Nephron (organoid): ENCODE data around the gene TAX1BP3.

Source experiments
- H3K27ac Mint-ChIP-seq, 3 experiments: 2 replicates each; pipeline ENCODE4 v1.8.0; 2020; ENCODE audit warnings: mixed read lengths in 3 of 3, mild to moderate bottlenecking in 2 of 3, moderate library complexity in 1 of 3
- H3K27me3 Mint-ChIP-seq: 2 replicates; pipeline ENCODE4 v1.8.0; 2021; ENCODE audit warnings: low read depth, mild to moderate bottlenecking, moderate library complexity, mixed read lengths
- H3K36me3 Mint-ChIP-seq: 2 replicates; pipeline ENCODE4 v1.8.0; 2020; ENCODE audit warnings: low read depth, mixed read lengths
- H3K4me1 Mint-ChIP-seq: 2 replicates; pipeline ENCODE4 v1.8.0; 2020; ENCODE audit warnings: mixed read lengths
- H3K4me3 Mint-ChIP-seq, 3 experiments: 2 replicates each; pipeline ENCODE4 v1.8.0; 2020; ENCODE audit warnings: mild to moderate bottlenecking in 3 of 3, mixed read lengths in 3 of 3, moderate library complexity in 2 of 3
- H3K9me3 Mint-ChIP-seq: 2 replicates; pipeline ENCODE4 v1.8.0; 2020; ENCODE audit warnings: mixed read lengths
- CTCF ChIP-seq, 3 experiments: fragments of 200-600 bp; sonication (generic); IDR thresholded peaks; one replicate each; pipeline ENCODE4 v1.5.0; 2021; ENCODE audit warnings: antibody characterized with exemption in 3 of 3; ENCODE audit not compliant: unreplicated experiment in 3 of 3

Gene TAX1BP3

DNA sequence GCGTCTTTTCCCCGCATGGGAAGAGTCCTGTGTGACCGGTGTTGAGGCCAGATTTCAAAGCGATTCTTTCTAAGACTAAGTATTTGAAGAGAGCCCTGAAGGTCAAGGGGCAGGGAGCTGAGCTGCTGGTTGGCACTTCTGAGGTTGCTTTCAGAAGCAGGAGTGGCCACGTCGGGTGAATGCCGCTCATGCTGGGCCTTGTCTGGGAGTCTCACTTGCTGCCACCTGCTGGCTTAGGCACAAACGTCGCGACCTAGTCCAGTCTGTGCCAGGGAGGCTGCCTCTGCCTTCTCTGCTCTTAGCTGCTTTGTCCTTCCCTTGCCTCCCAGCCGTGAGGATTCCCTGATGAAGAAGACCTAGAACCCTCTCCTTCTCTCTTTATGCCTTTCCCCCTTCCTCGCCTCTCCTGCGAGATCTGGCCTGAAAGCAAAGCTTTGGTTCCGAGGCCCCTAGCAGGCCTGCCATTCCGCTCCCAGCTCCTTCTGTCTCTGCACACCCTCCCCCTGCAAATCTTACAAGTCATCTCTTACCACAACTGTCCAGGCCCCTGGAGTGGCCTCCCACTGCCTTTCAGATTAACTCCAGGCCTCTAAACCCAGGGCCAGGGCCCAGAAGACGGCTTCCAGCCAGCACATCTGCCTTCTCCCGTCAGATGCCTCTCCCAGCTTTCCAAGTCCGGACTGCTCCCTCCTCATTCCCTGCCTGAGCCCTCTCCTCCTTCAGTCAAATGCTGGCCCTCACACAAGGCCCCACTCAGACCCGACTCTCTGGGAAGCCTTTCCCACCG is 20.4 kb downstream of the TAX1BP3 start:
- TF ChIP-seq CTCF (IDR thresholded peaks at IDR 0.05; ENCODE audit: unreplicated experiment in 3 of 3), result peak; percentile 49 to 53 (median 51)
- Mint-ChIP-seq H3K36me3 (peaks cover 9% of the 10 kb centered on the region), H3K27ac (peak overlapping the region in 2 of 3 experiments; percentile 10 to 66), H3K9me3 (no peaks in the 10 kb centered on the region), H3K4me3 (no peak overlapping the region), H3K27me3 (no peaks in the 10 kb centered on the region), H3K4me1 (peaks cover 7% of the 10 kb centered on the region)

DNA sequence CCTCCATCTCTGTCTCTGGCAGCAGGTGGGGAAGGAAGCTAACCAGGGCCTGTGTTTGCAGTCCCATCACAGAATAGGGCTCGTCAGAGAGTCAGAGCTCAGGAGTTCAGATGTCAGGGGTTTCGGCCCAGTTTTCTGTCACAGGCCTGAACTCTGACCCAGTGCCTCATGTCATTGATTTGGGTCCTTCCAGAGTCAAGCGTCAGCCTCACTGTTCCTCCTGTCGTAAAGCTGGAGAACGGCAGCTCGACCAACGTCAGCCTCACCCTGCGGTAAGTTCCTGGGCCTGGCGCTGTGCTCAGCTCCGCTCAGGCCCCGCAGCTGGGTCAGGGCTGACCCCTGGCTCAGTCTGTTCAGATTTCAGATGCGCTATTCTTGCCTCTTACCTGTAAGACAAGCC is 21.1 kb downstream of the TAX1BP3 start:
- H3K36me3 Mint-ChIP-seq, result peaks cover 9% of the 10 kb centered on the region
- no peak overlapping the region for H3K27ac Mint-ChIP-seq
- no peaks in the 10 kb centered on the region for H3K27me3 Mint-ChIP-seq
- H3K4me1 Mint-ChIP-seq, result peaks cover 7% of the 10 kb centered on the region
- H3K4me3 Mint-ChIP-seq, result no peak overlapping the region
- H3K9me3 Mint-ChIP-seq, result no peaks in the 10 kb centered on the region
- TF ChIP-seq CTCF (IDR thresholded peaks at IDR 0.05; ENCODE audit: unreplicated experiment in 3 of 3), result no peak

DNA sequence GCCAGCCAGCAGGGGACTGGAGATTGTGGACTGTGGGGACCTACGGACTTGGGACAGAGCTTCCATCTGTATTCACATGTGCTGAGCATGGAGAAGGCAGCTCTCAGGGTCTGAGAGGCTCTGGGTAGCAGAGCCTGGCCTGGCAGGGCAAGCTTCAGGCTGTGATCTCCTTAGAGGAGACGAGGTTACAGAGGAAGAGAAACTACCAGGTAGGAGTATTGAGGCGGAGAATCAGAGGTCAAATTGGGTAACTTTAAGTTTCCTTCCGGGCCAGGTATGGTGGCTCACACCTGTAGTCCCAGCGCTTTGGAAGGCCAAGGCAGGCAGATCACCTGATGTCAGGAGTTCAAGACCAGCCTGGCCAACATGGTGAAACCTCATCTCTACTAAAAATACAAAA is 23.1 kb downstream of the TAX1BP3 start:
- Mint-ChIP-seq H3K36me3 (peaks cover 14% of the 10 kb centered on the region), H3K4me1 (peaks cover 8% of the 10 kb centered on the region), H3K27me3 (no peaks in the 10 kb centered on the region), H3K9me3 (no peaks in the 10 kb centered on the region), H3K4me3 (no peak overlapping the region), H3K27ac (no peak overlapping the region)
- TF ChIP-seq CTCF (IDR thresholded peaks at IDR 0.05; ENCODE audit: unreplicated experiment in 3 of 3), result no peak

DNA sequence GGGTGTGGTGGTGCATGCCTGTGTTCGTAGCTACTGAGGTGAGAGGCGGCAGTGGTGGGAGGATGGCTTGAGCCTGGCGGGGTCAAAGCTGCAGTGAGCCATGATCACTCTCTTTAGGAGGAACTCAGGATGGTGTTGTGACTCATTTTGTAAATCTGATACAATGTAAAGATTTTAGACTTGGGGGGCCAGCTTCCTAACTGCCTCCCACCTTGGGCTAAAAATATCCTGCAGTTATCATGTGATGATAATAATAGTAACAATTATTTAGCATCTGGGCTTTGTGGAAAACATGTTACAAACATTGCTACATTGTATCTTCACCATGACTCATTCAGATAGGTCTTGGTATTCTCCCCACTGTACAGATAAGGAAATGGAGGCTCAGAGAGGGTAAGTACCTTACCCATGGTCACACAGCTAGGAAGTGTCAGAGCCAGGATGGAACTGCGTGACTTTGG is 24.5 kb downstream of the TAX1BP3 start:
- Mint-ChIP-seq H3K9me3 (no peaks in the 10 kb centered on the region), H3K36me3 (peaks cover 8% of the 10 kb centered on the region), H3K4me3 (no peak overlapping the region), H3K4me1 (peaks cover 15% of the 10 kb centered on the region), H3K27ac (no peak overlapping the region), H3K27me3 (no peaks in the 10 kb centered on the region)
- no peak for TF ChIP-seq CTCF (IDR thresholded peaks at IDR 0.05; ENCODE audit: unreplicated experiment in 3 of 3)

DNA sequence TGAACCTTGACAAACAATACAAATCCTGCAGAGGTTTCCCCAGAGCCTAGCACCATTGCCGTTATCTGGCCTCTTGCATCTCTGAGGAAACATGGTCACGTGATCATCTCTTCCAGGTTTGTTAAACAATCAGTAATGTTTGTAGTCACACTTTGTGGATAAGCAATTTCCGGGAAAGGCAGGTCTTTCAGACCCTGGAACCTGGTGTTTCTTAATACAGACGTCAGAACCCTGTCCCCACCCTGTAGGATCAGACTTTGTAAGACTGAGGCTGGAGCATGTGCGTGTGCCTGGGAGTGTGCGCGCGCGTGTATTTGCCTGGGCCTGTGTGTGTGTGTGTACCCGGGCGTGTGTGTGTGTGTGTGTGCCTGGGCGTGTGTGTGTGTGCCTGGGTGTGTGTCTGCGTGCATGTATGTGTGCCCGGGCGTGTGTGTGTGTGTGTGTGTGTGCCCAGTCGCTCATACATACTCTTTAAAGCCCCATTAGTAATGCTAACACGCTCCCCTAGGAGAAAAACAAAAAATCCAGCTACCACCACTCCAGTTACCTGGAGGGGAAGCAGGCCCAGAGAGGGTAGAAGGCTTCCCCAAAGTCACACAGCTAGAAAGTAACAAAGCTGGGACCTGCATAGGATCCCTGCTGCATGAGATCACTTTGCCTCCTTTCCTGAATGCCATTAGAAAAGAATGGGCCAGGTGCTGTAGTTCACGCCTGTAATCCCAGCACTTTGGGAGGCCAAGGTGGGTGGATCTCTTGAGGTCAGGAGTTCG is 26.5 kb downstream of the TAX1BP3 start:
- TF ChIP-seq CTCF (IDR thresholded peaks at IDR 0.05; ENCODE audit: unreplicated experiment in 3 of 3), result no peak
- peaks cover 3% of the 10 kb centered on the region for H3K27me3 Mint-ChIP-seq
- no peaks in the 10 kb centered on the region for H3K9me3 Mint-ChIP-seq
- peaks cover 16% of the 10 kb centered on the region for H3K4me1 Mint-ChIP-seq
- H3K36me3 Mint-ChIP-seq, result peaks cover 8% of the 10 kb centered on the region
- no peak overlapping the region for H3K4me3 Mint-ChIP-seq
- no peak overlapping the region for H3K27ac Mint-ChIP-seq
